Neural cell (in vitro differentiated cells): ENCODE results near the gene PARD3B. TPM values are rescaled to one million over a fixed set of nuclear protein-coding genes. Genes with fewer than 3 reads are reported as not detected.
A peak's percentile ranks its signal among the peaks of the same experiment; 100 is the strongest.

Source experiments
- H2AFZ ChIP-seq: fragments of 200-600, 300-800 bp; sonication (generic), shearing (Covaris generic); 2 replicates; pipeline ENCODE4 v1.6.0; 2014; ENCODE audit warnings: low read depth, mild to moderate bottlenecking, antibody characterized with exemption, low read length, moderate library complexity
- H3F3A ChIP-seq: fragments of 200-600 bp; shearing (Covaris generic); 2 replicates; pipeline ENCODE4 v1.6.1; 2016; ENCODE audit warnings: mild to moderate bottlenecking, moderate library complexity, mixed read lengths, antibody characterized with exemption, low read length; ENCODE audit not compliant: insufficient read depth, poor library complexity, severe bottlenecking
- H3K27ac ChIP-seq: fragments of 200-600, 300-800 bp; sonication (generic), shearing (Covaris generic); 2 replicates; pipeline ENCODE4 v1.5.1; 2014; ENCODE audit warnings: mild to moderate bottlenecking, low read length, moderate library complexity
- H3K27me3 ChIP-seq: fragments of 300-800, 200-600 bp; sonication (generic), shearing (Covaris generic); 2 replicates; pipeline ENCODE4 v1.6.0; 2014; ENCODE audit warnings: mild to moderate bottlenecking, low read depth, low read length, moderate library complexity; ENCODE audit not compliant: insufficient read depth
- H3K36me3 ChIP-seq: fragments of 300-800, 200-600 bp; sonication (generic), shearing (Covaris generic); 2 replicates; pipeline ENCODE4 v1.5.1; 2014; ENCODE audit warnings: mild to moderate bottlenecking, antibody characterized with exemption, low read length, moderate library complexity; ENCODE audit not compliant: insufficient read depth
- H3K4me2 ChIP-seq: fragments of 300-800, 200-600 bp; sonication (generic), shearing (Covaris generic); 2 replicates; pipeline ENCODE4 v1.6.0; 2014; ENCODE audit warnings: mild to moderate bottlenecking, low read length
- H3K4me3 ChIP-seq: fragments of 300-800, 200-600 bp; sonication (generic), shearing (Covaris generic); 2 replicates; pipeline ENCODE4 v1.5.1; 2014; ENCODE audit warnings: mild to moderate bottlenecking, low read length, moderate library complexity
- H3K79me2 ChIP-seq: fragments of 200-600 bp; shearing (Covaris generic); replicated peaks from 2 replicates; pipeline ENCODE4 v1.6.0; 2014; ENCODE audit warnings: mild to moderate bottlenecking, low read length, moderate library complexity; ENCODE audit not compliant: insufficient read depth
- H3K9ac ChIP-seq: fragments of 300-800, 200-600 bp; sonication (generic), shearing (Covaris generic); 2 replicates; pipeline ENCODE4 v1.6.1; 2016; ENCODE audit warnings: mild to moderate bottlenecking, low read length, mixed read lengths
- H3K9me2 ChIP-seq: fragments of 200-600 bp; shearing (Covaris generic); 2 replicates; pipeline ENCODE4 v1.6.1; 2016; ENCODE audit warnings: mild to moderate bottlenecking, low read length, mixed read lengths; ENCODE audit not compliant: insufficient read depth
- H3K9me3 ChIP-seq: fragments of 200-600, 300-800 bp; sonication (generic), shearing (Covaris generic); 2 replicates; pipeline ENCODE4 v1.6.1; 2016; ENCODE audit warnings: mild to moderate bottlenecking, mixed run types, low read length, moderate library complexity, mixed read lengths
- H4K20me1 ChIP-seq: fragments of 200-600 bp; shearing (Covaris generic); 2 replicates; pipeline ENCODE4 v1.6.1; 2016; ENCODE audit warnings: mild to moderate bottlenecking, mixed run types; ENCODE audit not compliant: insufficient read depth
- CTCF ChIP-seq: fragments of 450-650 bp; IDR thresholded peaks from 2 replicates; pipeline ENCODE4 v1.5.1; 2014; ENCODE audit warnings: antibody characterized with exemption, mild to moderate bottlenecking, moderate library complexity; ENCODE audit not compliant: poor library complexity, severe bottlenecking
- EP300 ChIP-seq: fragments of 450-650 bp; conservative IDR thresholded peaks from 2 replicates; pipeline ENCODE4 v1.6.1; 2014; ENCODE audit warnings: antibody characterized with exemption, mild to moderate bottlenecking, moderate library complexity; ENCODE audit not compliant: poor library complexity, severe bottlenecking
- MXI1 ChIP-seq: fragments of 450-650 bp; conservative IDR thresholded peaks from 2 replicates; pipeline ENCODE4 v1.6.1; 2014; ENCODE audit warnings: antibody characterized with exemption, mild to moderate bottlenecking; ENCODE audit not compliant: poor library complexity, severe bottlenecking
- POLR2AphosphoS5 ChIP-seq: IDR thresholded peaks from 2 replicates; pipeline ENCODE4 v1.6.1; 2012
- RAD21 ChIP-seq: fragments of 450-650 bp; conservative IDR thresholded peaks from 2 replicates; pipeline ENCODE4 v1.6.1; 2014; ENCODE audit warnings: antibody characterized with exemption, mild to moderate bottlenecking, moderate library complexity
- REST ChIP-seq: IDR thresholded peaks from 2 replicates; pipeline ENCODE4 v1.6.1; 2012; ENCODE audit warnings: borderline replicate concordance
- SMC3 ChIP-seq: fragments of 450-650 bp; conservative IDR thresholded peaks from 2 replicates; pipeline ENCODE4 v1.6.1; 2014; ENCODE audit warnings: antibody characterized with exemption, mild to moderate bottlenecking, moderate library complexity; ENCODE audit not compliant: poor library complexity
- TAF1 ChIP-seq: IDR thresholded peaks from 2 replicates; pipeline ENCODE4 v1.6.1; 2012; ENCODE audit warnings: low read depth
- polyA plus RNA-seq: library from polyadenylated mRNA; depleted of rRNA; stranded (reverse); fragments of >200 nt; gene quantifications from 2 replicates; pipeline ENCODE4 v1.2.3, GENCODE V29; 2014

Gene PARD3B
- polyA plus RNA-seq, 1 donor from 2014 or later = 0.54 TPM

GRCh38 chr2:205475416-205475768, 930.1 kb downstream of the PARD3B start:
- H3K9ac ChIP-seq = no peak overlapping the region
- H3K27me3 ChIP-seq = no peaks in the 10 kb centered on the region
- peak overlapping the region; percentile 54 for H3K27ac ChIP-seq
- no peaks in the 10 kb centered on the region for H3K36me3 ChIP-seq
- no peaks in the 10 kb centered on the region for H3K9me2 ChIP-seq
- peak overlapping the region; percentile 21 for H3K4me2 ChIP-seq
- no peaks in the 10 kb centered on the region for H3K79me2 ChIP-seq
- H3K9me3 ChIP-seq = no peaks in the 10 kb centered on the region
- TF ChIP-seq MXI1 = no peak
- no peak for TF ChIP-seq TAF1
- no peak for TF ChIP-seq REST
- no peak for TF ChIP-seq CTCF
- no peak for TF ChIP-seq SMC3
- no peak for TF ChIP-seq POLR2AphosphoS5
- no peak for TF ChIP-seq EP300
- no peak overlapping the region for H2AFZ ChIP-seq
- no peaks in the 10 kb centered on the region for H4K20me1 ChIP-seq
- H3K4me3 ChIP-seq = peak overlapping the region; percentile 19
- H3F3A ChIP-seq = peaks cover 6% of the 10 kb centered on the region

GRCh38 chr2:205477016-205477705, 931.9 kb downstream of the PARD3B start:
- H3K4me3 ChIP-seq = no peak overlapping the region
- no peaks in the 10 kb centered on the region for H4K20me1 ChIP-seq
- H3F3A ChIP-seq = peaks cover 11% of the 10 kb centered on the region
- no peak overlapping the region for H3K27ac ChIP-seq
- H3K9me3 ChIP-seq = no peaks in the 10 kb centered on the region
- H3K27me3 ChIP-seq = no peaks in the 10 kb centered on the region
- H3K9ac ChIP-seq = no peak overlapping the region
- H2AFZ ChIP-seq = no peak overlapping the region
- H3K36me3 ChIP-seq = no peaks in the 10 kb centered on the region
- no peak overlapping the region for H3K4me2 ChIP-seq
- H3K79me2 ChIP-seq = no peaks in the 10 kb centered on the region
- no peaks in the 10 kb centered on the region for H3K9me2 ChIP-seq
- TF ChIP-seq SMC3 = no peak

- no peaks in the 10 kb centered on the region for H3K27me3 ChIP-seq
- H3K36me3 ChIP-seq = no peaks in the 10 kb centered on the region
- no peak overlapping the region for H3K4me2 ChIP-seq
- peak overlapping the region; percentile 92 for H3K27ac ChIP-seq
- H3K9me2 ChIP-seq = no peaks in the 10 kb centered on the region
- H3K4me3 ChIP-seq = no peak overlapping the region
- H3F3A ChIP-seq = peaks cover 23% of the 10 kb centered on the region
- no peaks in the 10 kb centered on the region for H3K9me3 ChIP-seq
- H2AFZ ChIP-seq = no peak overlapping the region
- no peak overlapping the region for H3K9ac ChIP-seq
- TF ChIP-seq SMC3 (no peak), RAD21 (no peak), EP300 (no peak)
- no peaks in the 10 kb centered on the region for H3K79me2 ChIP-seq
- H4K20me1 ChIP-seq = no peaks in the 10 kb centered on the region
Observed at GRCh38 chr2:205481861-205482260, 936.6 kb downstream of the PARD3B start.
